Upper lobe of left lung (tissue), 6 donors: ENCODE data around the gene SLC6A13. TPM values are rescaled to one million over a fixed set of nuclear protein-coding genes. Genes with fewer than 3 reads are reported as not detected.

ENCODE experiments used
- ATAC-seq, 2 donors: fragments of 200-7000 bp; cut with Tn5 transposase; one replicate each; pipeline ENCODE4 v1.9.1; 2022; ENCODE audit warnings: mild to moderate bottlenecking in 2 of 2, moderate library complexity in 2 of 2; ENCODE audit not compliant: low FRiP score in 2 of 2
- DNase-seq, 2 donors: peaks; one replicate each; pipeline ENCODE4 v3.0.0-alpha.2; 2019 to 2020
- H3K27ac ChIP-seq, 4 donors: fragments of 200-600 bp; sonication (generic); one replicate each; pipeline ENCODE4 v1.5.1; 2016 to 2019
- H3K27me3 ChIP-seq, 4 donors: fragments of 200-600 bp; sonication (generic); one replicate each; pipeline ENCODE4 v1.5.1; 2017 to 2019
- H3K36me3 ChIP-seq, 4 donors: fragments of 200-600 bp; sonication (generic); one replicate each; pipeline ENCODE4 v1.5.1; 2016 to 2019
- H3K4me1 ChIP-seq, 4 donors: fragments of 200-600 bp; sonication (generic); one replicate each; pipeline ENCODE4 v1.5.1; 2018 to 2019
- H3K4me3 ChIP-seq, 4 donors: fragments of 200-600 bp; sonication (generic); one replicate each; pipeline ENCODE4 v1.5.1; 2017 to 2019; ENCODE audit warnings: mild to moderate bottlenecking in 2 of 4, moderate library complexity in 1 of 4
- H3K9me3 ChIP-seq, 4 donors: fragments of 200-600 bp; sonication (generic); one replicate each; pipeline ENCODE4 v1.5.1; 2018 to 2019
- CTCF ChIP-seq, 6 experiments: fragments of 450-650 bp in 4 of 6; fragments of 200-600 bp in 2 of 6; sonication (generic) in 2 of 6; IDR thresholded peaks; one replicate each; pipeline ENCODE4 v1.5.1; 2016 to 2019; ENCODE audit warnings: antibody characterized with exemption in 6 of 6
- EP300 ChIP-seq, 4 donors: sonication (generic); formaldehyde crosslinking; IDR thresholded peaks; one replicate each; pipeline ENCODE4 v1.5.1; 2017; ENCODE audit warnings: antibody characterized with exemption in 4 of 4, control low read depth in 2 of 4
- POLR2A ChIP-seq, 4 donors: fragments of 450-650 bp; IDR thresholded peaks; one replicate each; pipeline ENCODE4 v1.5.1; 2016 to 2017; ENCODE audit warnings: antibody characterized with exemption in 4 of 4, mild to moderate bottlenecking in 2 of 4
- POLR2AphosphoS5 ChIP-seq, 2 donors: sonication (generic); formaldehyde crosslinking; IDR thresholded peaks; one replicate each; pipeline ENCODE4 v1.5.1; 2017; ENCODE audit warnings: antibody characterized with exemption in 2 of 2
- WGBS, 2 donors: methylation state at CpG; one replicate each; pipeline ENCODE4 v1.1.5; 2017 to 2018; 5-methylcytosine and 5-hydroxymethylcytosine counted together
- total RNA-seq, 6 donors: library from RNA; depleted of rRNA in 4 of 6; stranded (reverse); fragments of >200 nt in 4 of 6; gene quantifications; one replicate each; pipeline versions ENCODE4 v1.1.0 to v1.2.1, GENCODE V29; 2016 to 2021
- donor health status: DM: no; HTN: no; CAD: no; lungs with moderate emphysema.
- donor health status: DM: no; HTN: yes; CAD: no; lungs with severe emphysema.

SLC6A13 gene
- total RNA-seq, 6 donors from 2014 or later: 1.6 to 2.3 (median 2.0) TPM; not detected in 1

GRCh38 chr12:172732-173161 is 89.9 kb downstream of the SLC6A13 start:
- WGBS, 2 donors: 69 to 78% methylated on average over 15 of the region's 15 CpGs
- Histone ChIP-seq H3K9me3 (no peaks in the 10 kb centered on the region), H3K4me3 (no peak overlapping the region), H3K36me3 (no peaks in the 10 kb centered on the region), H3K27ac (no peak overlapping the region), H3K4me1 (no peaks in the 10 kb centered on the region), H3K27me3 (no peaks in the 10 kb centered on the region)
- no peak for TF ChIP-seq POLR2A (IDR thresholded peaks at IDR 0.05)
- TF ChIP-seq POLR2AphosphoS5 (IDR thresholded peaks at IDR 0.05): no peak
- no peak for TF ChIP-seq EP300 (IDR thresholded peaks at IDR 0.05)
- TF ChIP-seq CTCF (IDR thresholded peaks at IDR 0.05): no peak
- peak in 1 of 2 donors; percentile 79 for DNase-seq
- ATAC-seq: peak in 1 of 2 donors; percentile 3

- Histone ChIP-seq H3K4me1 (no peaks in the 10 kb centered on the region), H3K4me3 (no peak overlapping the region), H3K27me3 (no peaks in the 10 kb centered on the region), H3K27ac (no peak overlapping the region), H3K9me3 (no peaks in the 10 kb centered on the region), H3K36me3 (no peaks in the 10 kb centered on the region)
- DNase-seq: no peak
- 42 to 58% methylated on average over 11 to 18 of the region's 18 CpGs for WGBS, 2 donors
- TF ChIP-seq POLR2AphosphoS5 (IDR thresholded peaks at IDR 0.05): no peak
- TF ChIP-seq POLR2A (IDR thresholded peaks at IDR 0.05): no peak
- no peak for TF ChIP-seq EP300 (IDR thresholded peaks at IDR 0.05)
- TF ChIP-seq CTCF (IDR thresholded peaks at IDR 0.05): no peak
- ATAC-seq: no peak
Observed at GRCh38 chr12:171743-172676, 90.6 kb downstream of the SLC6A13 start.

GRCh38 chr12:171276-171675 is 91.4 kb downstream of the SLC6A13 start:
- no peaks in the 10 kb centered on the region for H3K4me1 ChIP-seq
- 85 to 90% methylated on average over 10 of the region's 10 CpGs for WGBS, 2 donors
- no peaks in the 10 kb centered on the region for H3K9me3 ChIP-seq
- no peaks in the 10 kb centered on the region for H3K27me3 ChIP-seq
- ATAC-seq (no peak), DNase-seq (no peak)
- no peak for TF ChIP-seq EP300 (IDR thresholded peaks at IDR 0.05)
- no peak for TF ChIP-seq POLR2A (IDR thresholded peaks at IDR 0.05)
- no peak for TF ChIP-seq CTCF (IDR thresholded peaks at IDR 0.05)
- TF ChIP-seq POLR2AphosphoS5 (IDR thresholded peaks at IDR 0.05): no peak
- no peak overlapping the region for H3K4me3 ChIP-seq
- H3K27ac ChIP-seq: no peak overlapping the region
- H3K36me3 ChIP-seq: no peaks in the 10 kb centered on the region

Other genes with a start within 250 kb of the SLC6A13 start
- gene IQSEC3, start 196.1 kb downstream of the SLC6A13 start, total RNA-seq: 10 to 100 TPM in 2 of 6 donors, 1 to 10 TPM in 4; 2.1 to 19.0 (median 8.2) TPM
- 10 to 100 TPM in 1 of 6 donors, 1 to 10 TPM in 5; 2.4 to 11.2 (median 7.0) TPM for gene SLC6A12, start 48.7 kb downstream of the SLC6A13 start, total RNA-seq
- gene KDM5A, start 126.5 kb upstream of the SLC6A13 start, total RNA-seq: 10 to 100 TPM; 51.2 to 79.6 (median 60.1) TPM
- gene CCDC77, start 138.8 kb upstream of the SLC6A13 start, total RNA-seq: 10 to 100 TPM in 1 of 6 donors, 1 to 10 TPM in 5; 6.5 to 25.1 (median 7.6) TPM
- gene B4GALNT3, start 197.1 kb upstream of the SLC6A13 start, total RNA-seq: 10 to 100 TPM; 22.2 to 36.0 (median 26.9) TPM